GM12892 (cell line): ENCODE data around the gene CCR7.
"Not testable (repeated sequence)": the region's sequence is repeated elsewhere in the genome, so short reads cannot be mapped to it uniquely, and the experiment has no call there.

ENCODE experiments used
- DNase-seq: peaks from one replicate; pipeline ENCODE4 v3.0.0; 2011; ENCODE audit not compliant: insufficient read length
- FAIRE-seq: peaks from 2 replicates; lab custom pipeline; 2011; peaks lifted over from hg19 to GRCh38; lab: Jason Lieb, UNC
- POLR2A ChIP-seq: IDR thresholded peaks from 2 replicates; pipeline ENCODE4 v1.6.1; 2011; ENCODE audit warnings: low read depth, low read length, control low read depth
- POLR2AphosphoS5 ChIP-seq: IDR thresholded peaks from 2 replicates; pipeline ENCODE4 v1.6.1; 2011; ENCODE audit warnings: low read depth, low read length, control low read depth
- TAF1 ChIP-seq: IDR thresholded peaks from 2 replicates; pipeline ENCODE4 v1.6.1; 2011; ENCODE audit warnings: low read depth, mild to moderate bottlenecking, control low read depth, low read length, borderline replicate concordance

Gene CCR7

GRCh38 chr17:40551879-40552768 is 13.1 kb downstream of the CCR7 start:
- no peak for DNase-seq
- TF ChIP-seq POLR2AphosphoS5 (peak; percentile 90), TAF1 (no peak), POLR2A (peak; percentile 80)
- no peak for FAIRE-seq

DNA sequence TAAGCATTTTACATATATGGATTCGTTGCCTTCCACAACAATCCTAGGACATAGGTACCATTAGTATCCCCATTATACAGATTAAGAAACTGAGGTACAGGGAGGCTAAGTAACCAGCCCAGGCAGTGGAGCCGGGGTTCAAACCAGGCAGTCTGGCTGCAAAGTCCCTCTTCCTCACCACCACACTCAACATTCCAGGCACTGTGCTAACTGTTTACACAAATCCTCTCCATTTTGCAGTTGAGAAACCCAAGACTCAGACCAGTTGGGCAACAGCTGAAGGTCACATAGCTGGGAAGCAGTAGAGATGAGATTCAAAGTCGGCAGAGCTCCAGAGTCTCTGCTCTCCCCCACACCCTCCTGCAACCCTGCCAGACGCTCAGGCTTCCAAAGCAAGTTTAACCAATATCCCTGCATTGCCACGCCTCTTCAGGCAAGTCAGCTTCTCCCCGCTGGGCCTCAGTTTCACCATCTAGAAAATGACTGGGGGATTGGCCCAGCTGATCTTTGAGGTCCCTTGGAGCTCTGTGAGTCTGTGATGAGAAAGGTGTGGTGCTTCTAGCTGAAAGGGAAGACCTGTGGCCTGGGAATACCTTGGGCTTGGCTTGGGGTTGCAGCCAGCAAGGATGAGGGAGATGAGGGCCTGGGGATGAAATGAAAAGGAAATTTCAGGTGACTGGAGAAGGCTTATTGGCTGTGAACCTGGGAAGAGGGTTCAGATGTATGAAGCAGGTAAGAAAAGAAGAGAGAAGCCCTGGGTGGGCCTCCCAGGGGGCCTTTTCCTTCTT is 14.0 kb downstream of the CCR7 start:
- FAIRE-seq (no peak), DNase-seq (no peak)
- TF ChIP-seq TAF1, result no peak
- TF ChIP-seq POLR2A, result no peak
- peak; percentile 48; the same call in 1 of the 2 replicates for TF ChIP-seq POLR2AphosphoS5

GRCh38 chr17:40550608-40551007 is 14.7 kb downstream of the CCR7 start:
- FAIRE-seq, result no peak
- DNase-seq, result no peak
- no peak for TF ChIP-seq TAF1
- no peak for TF ChIP-seq POLR2A
- TF ChIP-seq POLR2AphosphoS5, result no peak

DNA sequence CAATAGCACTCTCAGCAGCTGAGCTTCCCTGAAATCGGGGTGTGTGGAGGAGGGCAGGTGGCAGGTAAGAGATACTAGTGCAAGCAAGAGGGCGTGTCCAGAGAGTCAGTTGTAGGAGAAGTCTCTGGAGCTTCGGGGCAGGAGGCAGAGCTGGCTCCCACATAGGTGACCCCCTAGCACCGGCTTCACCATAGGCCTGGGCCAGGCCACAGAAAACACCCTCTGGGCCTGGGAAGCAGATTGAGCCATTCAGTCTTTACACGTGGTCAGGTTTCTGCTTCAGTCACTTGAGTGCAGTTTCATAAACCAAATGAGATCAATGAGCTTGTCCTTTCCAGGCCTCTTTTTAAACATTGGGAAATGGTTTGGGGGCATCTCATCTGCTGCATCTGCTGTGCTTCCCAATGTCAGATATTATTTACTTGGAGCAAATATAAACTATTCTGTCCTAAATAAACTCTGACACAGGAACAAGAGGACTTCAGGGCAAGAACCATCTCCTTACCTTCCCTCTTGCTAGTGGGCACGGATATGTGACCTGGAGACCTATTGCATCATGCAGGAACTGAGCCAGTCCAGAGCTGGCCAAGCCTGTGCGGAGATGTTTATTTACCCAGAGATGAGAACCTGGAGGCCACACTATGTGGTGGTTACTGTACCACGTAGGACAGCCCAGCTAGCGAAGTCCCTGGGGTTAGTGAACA is 16.1 kb downstream of the CCR7 start:
- DNase-seq (no peak), FAIRE-seq (no peak)
- TF ChIP-seq POLR2A (no peak; the same call in 1 of the 2 replicates), TAF1 (no peak), POLR2AphosphoS5 (no peak)

- no peak for TF ChIP-seq POLR2A
- no peak for TF ChIP-seq TAF1
- DNase-seq (no peak), FAIRE-seq (no peak)
These were observed 16.7 kb downstream of the CCR7 start for GRCh38 chr17:40548491-40548981.

GRCh38 chr17:40547785-40548478 is 17.3 kb downstream of the CCR7 start:
- FAIRE-seq, result peak; percentile 9
- no peak for DNase-seq
- TF ChIP-seq TAF1, result no peak
- TF ChIP-seq POLR2A, result no peak

DNA sequence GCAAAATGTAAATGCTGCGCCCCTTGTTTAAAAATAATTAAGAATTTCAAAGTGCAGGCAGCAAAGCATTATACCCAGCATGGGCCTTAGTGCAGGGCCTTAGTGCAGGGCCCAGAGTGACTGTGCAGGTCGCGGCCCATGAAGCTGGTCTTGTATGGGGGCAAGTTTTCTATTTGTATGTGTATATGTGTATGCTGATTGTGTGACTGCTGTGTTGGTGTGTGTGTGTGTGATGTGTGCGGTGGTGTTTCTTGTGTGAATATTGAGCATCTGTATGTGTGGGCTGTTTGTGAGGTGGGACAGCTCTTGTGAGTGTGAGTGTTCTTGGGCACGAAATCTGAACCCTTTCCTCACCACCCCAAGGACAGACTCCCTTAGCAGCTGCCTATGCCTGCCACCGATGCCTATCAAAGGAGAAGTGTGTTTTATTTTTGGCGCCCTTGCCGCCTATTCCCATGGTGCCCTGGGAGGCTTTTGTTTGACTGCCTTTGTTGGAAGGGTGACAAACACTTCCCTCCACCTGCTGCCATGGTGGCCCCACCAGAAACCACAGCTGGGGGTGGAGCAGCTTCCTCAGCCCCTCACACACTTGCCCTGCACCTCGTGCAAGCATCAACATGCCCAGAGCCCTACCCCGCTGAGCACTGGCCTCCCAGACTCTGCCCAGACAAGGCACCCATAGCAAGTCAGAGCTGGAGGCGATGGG is 18.0 kb downstream of the CCR7 start:
- TF ChIP-seq POLR2AphosphoS5 (no peak), POLR2A (peak; percentile 27; the same call in 1 of the 2 replicates), TAF1 (no peak)
- DNase-seq, result no peak
- no peak for FAIRE-seq

GRCh38 chr17:40546497-40546896 is 18.8 kb downstream of the CCR7 start:
- not testable (repeated sequence) for FAIRE-seq, DNase-seq

- no peak for FAIRE-seq
- DNase-seq, result no peak
- TF ChIP-seq POLR2AphosphoS5 (no peak), POLR2A (no peak), TAF1 (no peak)
These were observed 19.6 kb downstream of the CCR7 start for GRCh38 chr17:40545660-40546059.

- no peak for DNase-seq
- TF ChIP-seq POLR2AphosphoS5, result no peak
- TF ChIP-seq TAF1, result peak; percentile 51; the same call in 1 of the 2 replicates
- FAIRE-seq, result peak; percentile 85
These were observed 22.5 kb downstream of the CCR7 start for GRCh38 chr17:40542558-40543411.
